CD4-positive, alpha-beta T cell treated with Interleukin-17A for 4 hours (primary cell): ENCODE measurements around the gene TADA2A.
"Not testable (repeated sequence)": the region's sequence is repeated elsewhere in the genome, so short reads cannot be mapped to it uniquely, and the experiment has no call there.

Experiments
- DNase-seq: peaks from one replicate; pipeline ENCODE4 v3.0.0-alpha.2; 2020; ENCODE audit warnings: mixed read lengths

Gene TADA2A

GRCh38 chr17:37400505-37400904, 6.2 kb upstream of the TADA2A start:
- no peak for DNase-seq

DNA sequence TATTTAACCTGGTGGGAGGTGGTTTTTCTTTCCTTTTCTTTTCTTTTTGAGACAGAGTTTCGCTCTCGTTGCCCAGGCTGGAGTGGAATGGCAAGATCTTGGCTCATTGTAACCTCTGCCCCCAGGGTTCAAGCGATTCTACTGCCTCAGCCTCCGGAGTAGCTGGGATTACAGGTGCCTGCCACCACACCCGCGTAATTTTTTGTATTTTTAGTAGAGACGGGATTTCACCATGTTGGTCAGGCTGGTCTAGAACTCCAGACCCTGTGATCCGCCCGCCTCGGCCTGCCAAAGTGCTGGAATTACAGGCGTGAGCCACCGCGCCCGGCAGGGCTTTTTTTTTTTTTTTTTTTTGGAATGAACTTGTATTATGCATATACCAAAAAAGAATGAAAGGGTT, 1.2 kb upstream of the TADA2A start:
- not testable (repeated sequence) for DNase-seq

GRCh38 chr17:37405955-37406634, 591 bp upstream of the TADA2A start:
- DNase-seq: no peak

DNA sequence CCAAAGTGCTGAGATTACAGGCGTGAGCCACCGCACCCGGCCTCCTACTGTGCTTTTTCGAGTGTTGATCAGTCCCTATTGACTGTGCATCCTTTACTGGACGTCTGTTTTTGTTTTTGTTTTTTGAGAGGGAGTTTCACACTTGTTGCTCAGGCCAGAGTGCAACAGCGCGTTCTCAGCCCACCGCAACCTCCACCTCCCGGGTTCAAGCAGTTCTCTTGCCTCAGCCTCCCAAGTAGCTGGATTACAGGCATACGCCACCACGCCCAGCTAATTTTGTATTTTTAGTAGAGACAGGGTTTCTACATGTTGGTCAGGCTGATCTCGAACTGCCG, 1.4 kb downstream of the TADA2A start:
- DNase-seq: not testable (repeated sequence)

DNA sequence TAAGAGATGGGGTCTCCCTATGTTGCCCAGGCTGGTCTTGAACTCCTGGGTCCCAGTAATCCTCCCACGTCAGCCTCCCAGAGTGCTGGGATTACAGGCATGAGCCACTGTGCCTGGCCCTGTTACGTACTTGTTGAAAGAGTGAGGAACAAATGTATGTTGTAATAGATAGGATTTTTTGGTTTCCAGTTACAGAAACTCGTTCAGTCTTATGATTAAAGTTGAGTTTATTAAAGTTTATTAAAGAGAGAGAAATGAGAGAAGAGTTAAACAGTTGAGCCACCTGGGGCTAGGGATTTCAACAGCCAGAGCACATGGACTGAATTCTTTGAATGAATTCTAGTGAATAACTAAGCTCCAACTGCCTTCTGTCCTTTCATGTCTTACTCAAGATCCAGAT, 3.7 kb downstream of the TADA2A start:
- no peak for DNase-seq

DNA sequence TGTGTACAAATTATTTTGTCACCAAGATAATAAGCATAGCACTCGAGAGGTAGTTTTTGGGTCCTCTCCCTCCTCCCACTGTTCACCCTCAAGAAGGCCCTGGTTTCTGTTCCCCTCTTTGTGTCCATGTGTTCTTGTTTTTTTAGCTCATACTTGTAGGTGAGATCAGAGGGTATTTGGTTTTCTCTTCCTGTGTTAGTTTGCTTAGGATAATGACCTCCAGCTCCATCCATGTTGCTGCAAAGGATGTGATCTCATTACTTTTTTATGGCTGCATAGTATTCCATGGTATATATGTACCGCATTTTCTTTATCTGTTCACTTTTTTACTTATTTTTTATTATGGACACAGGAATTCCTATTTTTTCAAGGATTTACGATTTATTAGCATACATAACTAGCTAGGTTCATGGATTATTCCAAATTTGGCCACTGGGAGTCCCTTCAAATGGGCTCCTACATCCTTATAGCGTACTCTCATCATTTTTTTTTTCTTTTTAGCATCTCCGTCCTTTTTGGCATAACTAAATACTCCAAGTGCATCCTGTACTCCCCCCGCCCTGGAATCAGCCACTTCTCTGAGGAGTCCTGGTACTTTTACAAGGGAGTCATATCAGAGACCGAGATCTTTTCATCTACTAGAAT, 7.3 kb downstream of the TADA2A start:
- no peak for DNase-seq

DNA sequence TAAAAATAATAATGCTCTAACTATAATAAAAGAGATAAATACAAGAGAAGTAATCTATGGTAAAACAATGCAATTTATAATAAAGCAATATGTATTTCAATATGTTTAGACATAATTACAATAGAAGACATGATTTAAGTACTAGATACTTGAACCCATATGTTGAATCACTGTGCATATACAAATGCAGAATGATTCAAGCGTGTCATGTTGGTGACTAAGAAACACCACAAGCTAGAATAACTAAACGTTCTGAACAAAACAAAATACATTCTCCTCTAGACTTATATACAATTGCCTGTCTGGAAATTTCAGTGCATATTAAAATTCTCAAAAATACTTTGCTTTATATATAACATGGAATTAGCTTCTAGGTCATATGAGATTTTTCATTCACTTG, 11.2 kb downstream of the TADA2A start:
- DNase-seq: no peak

DNA sequence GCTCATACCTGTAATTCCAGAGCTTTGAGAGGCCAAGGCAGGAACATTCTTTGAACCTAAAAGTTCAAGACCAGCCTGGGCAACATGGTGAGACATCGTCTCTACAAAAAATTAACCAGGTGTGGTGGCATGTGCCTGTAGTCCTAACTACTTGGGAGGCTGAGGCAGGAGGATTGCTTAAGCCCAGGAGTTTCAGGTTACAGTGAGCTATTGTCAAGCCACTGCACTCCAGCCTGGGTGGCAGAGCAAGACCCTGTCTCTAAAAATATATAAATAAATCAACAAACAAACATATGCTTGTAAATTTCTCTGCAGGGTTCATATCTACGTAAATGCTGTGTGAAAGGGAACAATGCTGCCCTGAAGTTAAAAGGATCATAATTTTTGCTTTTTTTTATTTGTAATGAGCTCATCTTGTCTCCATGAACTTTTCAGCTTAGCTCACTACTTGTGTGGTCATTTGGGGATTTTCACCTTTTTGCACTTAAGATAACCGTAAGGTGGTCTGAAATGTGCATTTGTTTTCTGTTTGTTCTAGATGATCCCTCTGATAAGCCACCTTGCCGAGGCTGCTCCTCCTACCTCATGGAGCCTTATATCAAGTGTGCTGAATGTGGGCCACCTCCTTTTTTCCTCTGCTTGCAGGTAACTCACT, 16.4 kb downstream of the TADA2A start:
- DNase-seq: no peak

GRCh38 chr17:37425268-37425667, 18.6 kb downstream of the TADA2A start:
- DNase-seq: no peak

DNA sequence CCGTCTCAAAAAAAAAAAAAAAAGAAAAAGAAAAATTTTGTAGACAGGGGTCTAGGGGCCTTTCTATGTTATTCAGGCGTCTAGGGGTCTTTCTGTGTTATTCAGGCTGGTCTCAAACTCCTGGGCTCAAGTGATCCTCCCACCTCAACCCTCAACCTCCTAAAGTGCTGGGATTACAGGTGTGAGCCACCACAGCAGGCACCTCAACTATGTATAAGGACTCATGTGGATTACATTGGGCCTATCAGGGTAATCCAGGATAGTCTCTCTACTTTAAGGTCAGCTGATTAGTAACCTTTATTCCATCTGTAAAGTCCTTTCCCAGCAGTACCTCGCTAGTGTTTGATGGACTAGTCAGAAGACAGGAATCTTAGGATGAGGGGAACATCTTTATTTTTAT, 22.4 kb downstream of the TADA2A start:
- no peak for DNase-seq

- DNase-seq: no peak
Observed at GRCh38 chr17:37429453-37429852, 22.8 kb downstream of the TADA2A start.

DNA sequence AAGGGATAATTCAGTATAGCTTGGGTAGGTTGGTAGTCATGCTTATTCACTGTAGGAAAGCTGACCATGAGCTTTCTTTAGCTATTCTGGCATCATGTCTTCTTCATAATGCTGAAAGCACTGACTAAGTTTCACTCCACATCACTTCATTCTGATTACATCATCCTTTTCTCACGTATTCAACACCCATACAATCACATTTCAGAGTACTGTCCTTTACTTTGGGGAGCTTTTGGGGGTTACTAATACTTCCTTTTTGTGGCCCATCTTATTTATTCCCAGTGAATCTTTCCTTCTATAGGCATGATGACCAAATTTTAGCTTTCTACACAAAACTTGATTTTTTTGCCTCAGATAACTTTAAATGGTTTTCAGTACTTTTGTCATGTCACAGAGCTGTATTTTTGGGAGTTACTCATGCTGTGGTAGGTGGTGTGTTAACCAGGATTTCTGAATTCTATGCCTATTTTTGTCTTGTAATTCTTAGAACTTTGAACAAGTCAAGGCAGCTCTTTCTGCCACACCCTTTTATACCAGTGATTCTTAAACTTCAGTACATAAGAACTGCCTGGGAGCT, 23.5 kb downstream of the TADA2A start:
- DNase-seq: no peak

DNA sequence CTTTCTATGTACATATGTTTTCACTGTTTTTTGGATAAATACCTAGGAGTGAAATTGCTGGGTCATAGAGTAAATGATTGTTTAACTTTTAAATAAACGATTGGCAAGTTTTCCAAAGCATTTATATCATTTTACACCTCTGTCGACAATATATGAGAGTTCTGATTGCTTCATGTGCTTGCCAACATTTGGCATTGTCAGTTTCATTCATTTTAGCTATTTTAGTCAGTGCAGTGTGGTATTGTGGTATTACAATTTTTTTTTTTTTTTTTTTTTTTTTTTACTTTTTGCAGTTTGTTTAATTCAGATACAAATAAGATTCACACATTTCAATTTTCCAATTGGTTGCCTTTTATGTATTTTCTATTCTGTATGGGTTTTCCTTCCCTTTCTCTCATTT, 26.0 kb downstream of the TADA2A start:
- no peak for DNase-seq

DNA sequence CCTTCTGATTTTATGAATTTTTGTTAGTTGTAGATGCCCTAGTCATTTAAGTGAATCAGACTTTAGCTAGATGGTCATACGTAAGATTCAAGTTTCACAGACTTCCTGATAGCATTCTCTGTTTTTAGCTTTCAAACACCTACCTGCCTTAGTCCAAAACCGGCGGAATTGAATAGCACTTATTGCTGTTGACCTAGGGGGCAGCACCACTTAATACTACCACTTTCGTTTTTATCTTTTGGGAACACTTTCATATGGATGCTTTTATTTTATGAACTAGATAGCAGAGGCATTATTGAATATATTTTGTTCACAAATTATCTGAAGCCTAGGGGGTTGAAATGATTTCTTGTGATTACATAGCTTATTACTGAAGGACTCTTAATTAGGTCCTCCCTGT, 31.5 kb downstream of the TADA2A start:
- no peak for DNase-seq

DNA sequence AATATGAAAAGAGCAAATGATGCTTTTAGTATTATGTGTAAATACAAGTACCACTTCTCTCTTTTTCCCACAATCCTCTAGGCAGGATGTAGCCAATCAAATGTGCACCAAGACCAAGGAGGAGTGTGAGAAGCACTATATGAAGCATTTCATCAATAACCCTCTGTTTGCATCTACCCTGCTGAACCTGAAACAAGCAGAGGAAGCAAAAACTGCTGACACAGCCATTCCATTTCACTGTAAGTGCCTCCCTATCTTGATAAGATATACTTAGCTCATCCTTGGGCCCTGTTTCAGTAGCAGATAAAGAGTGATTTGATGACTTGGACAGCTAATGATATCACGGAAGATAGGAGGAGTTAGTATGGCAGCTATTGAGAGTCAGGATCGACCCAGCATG, 33.7 kb downstream of the TADA2A start:
- no peak for DNase-seq

GRCh38 chr17:37441369-37442014, 34.8 kb downstream of the TADA2A start:
- not testable (repeated sequence) for DNase-seq

DNA sequence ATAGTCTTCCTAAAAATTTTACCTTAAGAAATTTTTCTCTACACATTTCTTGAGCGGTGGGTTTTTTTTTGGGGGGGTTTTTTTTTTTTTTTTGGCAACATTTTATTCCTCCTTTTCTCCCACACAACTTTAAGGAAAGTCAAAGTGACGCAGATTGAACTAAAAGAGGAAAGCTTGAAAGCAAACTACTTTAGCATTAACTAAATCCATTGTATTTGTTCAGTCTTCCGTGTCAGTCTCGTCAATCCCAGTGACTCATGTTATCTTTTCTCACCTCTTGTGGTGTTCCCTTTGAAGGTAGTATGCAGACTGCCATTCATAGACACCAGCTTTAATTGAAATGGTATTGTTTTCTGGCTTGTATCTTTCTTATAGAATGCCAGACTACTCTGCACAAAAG, 39.3 kb downstream of the TADA2A start:
- DNase-seq: no peak

DNA sequence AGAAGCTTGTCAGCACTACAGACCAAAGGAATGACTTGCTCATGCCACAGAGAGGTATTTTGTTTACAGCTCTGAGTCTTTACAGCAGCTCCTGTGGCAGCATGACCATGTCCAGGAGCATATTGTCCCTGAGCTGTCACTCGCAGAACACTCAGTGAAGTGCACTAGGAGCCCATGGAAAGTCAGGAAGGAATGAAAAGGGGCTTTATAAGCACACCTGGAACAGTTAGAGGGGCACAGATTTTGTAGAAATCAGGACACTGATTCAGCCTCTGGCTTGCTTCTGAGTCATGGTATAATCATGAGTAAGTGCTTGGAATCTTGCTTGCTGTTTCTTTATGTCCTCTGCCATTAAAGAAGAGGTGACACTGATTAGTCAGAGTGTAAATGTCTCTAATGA, 41.0 kb downstream of the TADA2A start:
- no peak for DNase-seq

DNA sequence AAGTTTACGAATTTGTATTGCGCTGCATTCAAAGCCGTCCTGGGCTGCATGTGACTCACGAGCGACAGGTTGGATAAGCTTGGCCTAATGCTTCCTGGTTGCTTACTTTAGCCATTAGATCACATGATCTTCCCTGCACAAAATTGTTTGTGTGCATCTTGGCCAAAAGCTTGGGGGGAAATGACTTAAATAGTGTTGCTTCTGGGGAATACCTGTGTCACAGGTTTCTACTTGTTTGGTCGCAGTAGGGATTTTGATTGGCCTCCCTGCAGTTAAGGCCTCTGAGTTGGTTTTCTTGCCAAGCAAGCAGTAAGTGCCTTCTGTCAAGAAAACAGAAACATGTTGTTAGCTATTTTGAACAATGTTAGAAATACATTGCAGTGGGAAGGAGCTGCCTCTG, 43.4 kb downstream of the TADA2A start:
- no peak for DNase-seq

GRCh38 chr17:37457801-37458200, 51.1 kb downstream of the TADA2A start:
- not testable (repeated sequence) for DNase-seq

GRCh38 chr17:37458805-37459204, 52.1 kb downstream of the TADA2A start:
- DNase-seq: no peak

- DNase-seq: no peak
Observed at GRCh38 chr17:37461668-37462067, 55.0 kb downstream of the TADA2A start.

DNA sequence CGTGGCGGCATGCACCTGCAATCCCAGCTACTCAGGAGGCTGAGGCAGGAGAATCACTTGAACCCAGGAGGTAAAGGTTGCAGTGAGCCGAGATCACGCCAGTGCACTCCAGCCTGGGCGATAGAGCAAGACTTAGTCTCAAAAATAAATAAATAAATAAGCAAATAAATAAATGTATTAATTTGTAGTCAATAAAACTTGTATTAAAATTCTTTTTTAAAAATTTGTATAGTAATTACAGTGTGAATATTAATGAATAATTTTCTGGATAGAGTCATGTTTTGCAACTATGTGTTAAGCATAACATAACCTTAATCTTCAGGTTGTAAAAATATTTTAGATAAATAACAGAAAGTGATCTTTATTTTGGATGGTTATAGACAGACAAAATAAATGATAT, 55.8 kb downstream of the TADA2A start:
- no peak for DNase-seq

DNA sequence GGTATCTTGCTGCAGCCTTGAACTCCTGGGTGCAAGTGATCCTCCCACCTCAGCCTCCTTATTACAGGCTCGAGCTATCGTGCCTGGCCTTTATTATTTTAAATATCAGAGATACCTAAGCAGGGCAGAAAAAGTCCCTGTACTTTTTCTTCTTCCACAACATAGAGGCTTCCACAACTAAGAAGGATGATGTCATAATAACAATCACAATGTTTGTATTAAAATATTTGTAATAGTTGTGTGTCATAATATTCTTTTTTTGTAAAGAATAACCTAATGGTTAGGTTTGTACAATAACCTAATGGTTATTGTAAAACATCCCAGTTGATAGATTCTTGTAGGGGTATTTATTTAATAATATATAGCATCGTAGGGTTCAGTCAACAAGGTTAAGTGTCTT, 56.4 kb downstream of the TADA2A start:
- no peak for DNase-seq
